K562 (cell line): ENCODE data around the gene ITIH3. TPM values are rescaled to one million over a fixed set of nuclear protein-coding genes. Genes with fewer than 3 reads are reported as not detected.
A peak's percentile ranks its signal among the peaks of the same experiment; 100 is the strongest.

Experiments used
- ARID1B ChIP-seq: fragments of 450-650 bp; IDR thresholded peaks from 2 replicates; pipeline ENCODE4 v1.6.1; 2016; ENCODE audit warnings: antibody characterized with exemption, mild to moderate bottlenecking, inconsistent platforms
- CBX5 ChIP-seq: IDR thresholded peaks from 2 replicates; pipeline ENCODE4 v1.6.1; 2014; ENCODE audit warnings: low read depth, borderline replicate concordance
- HCFC1 ChIP-seq: IDR thresholded peaks from 2 replicates; pipeline ENCODE4 v1.6.1; 2012; ENCODE audit warnings: low read depth, low read length, improper control_type of control experiment
- MCM7 ChIP-seq, 2 experiments: fragments of 450-650 bp; IDR thresholded peaks; 2 replicates each; pipeline ENCODE4 v1.6.1; 2016 to 2018
- MYC ChIP-seq, 2 experiments: fragments of 250-450 bp in 1 of 2; sonication (Bioruptor Pico) in 1 of 2; IDR thresholded peaks; 2 replicates each; pipeline versions ENCODE4 v1.5.1 to v1.6.1; 2012 to 2021; ENCODE audit warnings: low read depth in 2 of 2, borderline replicate concordance in 1 of 2, improper control_type of control experiment in 1 of 2, low read length in 1 of 2, mild to moderate bottlenecking in 1 of 2, moderate library complexity in 1 of 2
- NFATC3 ChIP-seq: fragments of 450-650 bp; IDR thresholded peaks from 2 replicates; pipeline ENCODE4 v1.6.1; 2017; ENCODE audit warnings: mild to moderate bottlenecking
- POLR2B ChIP-seq: fragments of 450-650 bp; IDR thresholded peaks from 2 replicates; pipeline ENCODE4 v1.6.1; 2018; ENCODE audit warnings: low read depth; ENCODE audit not compliant: partially characterized antibody
- POLR3G ChIP-seq: IDR thresholded peaks from 2 replicates; pipeline ENCODE4 v1.6.1; 2011; ENCODE audit not compliant: insufficient read length, insufficient replicate concordance; ENCODE audit errors: extremely low read depth
- RB1 ChIP-seq: fragments of 450-650 bp; IDR thresholded peaks from 2 replicates; pipeline ENCODE4 v1.6.1; 2017; ENCODE audit warnings: low read depth, mild to moderate bottlenecking
- RFX1 ChIP-seq: fragments of 450-650 bp; IDR thresholded peaks from 2 replicates; pipeline ENCODE4 v1.6.1; 2016; ENCODE audit warnings: mild to moderate bottlenecking, moderate library complexity
- SIN3B ChIP-seq: fragments of 450-650 bp; IDR thresholded peaks from 2 replicates; pipeline ENCODE4 v1.6.1; 2017; ENCODE audit warnings: low read depth, mild to moderate bottlenecking, moderate library complexity
- SP2 ChIP-seq: IDR thresholded peaks from 2 replicates; pipeline ENCODE4 v1.6.1; 2011; ENCODE audit warnings: mild to moderate bottlenecking, low read depth, low read length, moderate library complexity; ENCODE audit not compliant: poor library complexity, severe bottlenecking; ENCODE audit errors: extremely low read depth
- TAF9B ChIP-seq: fragments of 450-650 bp; IDR thresholded peaks from 2 replicates; pipeline ENCODE4 v1.6.1; 2018; ENCODE audit warnings: mild to moderate bottlenecking; ENCODE audit not compliant: partially characterized antibody
- TBL1XR1 ChIP-seq, 2 experiments: IDR thresholded peaks; 2 replicates each; pipeline ENCODE4 v1.6.1; 2012; ENCODE audit warnings: improper control_type of control experiment in 2 of 2, low read length in 2 of 2, mild to moderate bottlenecking in 1 of 2
- TRIM28 ChIP-seq: fragments of 450-650 bp; IDR thresholded peaks from 2 replicates; pipeline ENCODE4 v1.6.1; 2017
- ZNF133 ChIP-seq: fragments of 250-450 bp; sonication (Bioruptor Pico); IDR thresholded peaks from 2 replicates; pipeline ENCODE4 v1.4.0; 2020; ENCODE audit warnings: mild to moderate bottlenecking
- ZNF174 ChIP-seq: fragments of 250-450 bp; sonication (Bioruptor Pico); IDR thresholded peaks from 2 replicates; pipeline ENCODE4 v1.4.0; 2020; ENCODE audit warnings: mild to moderate bottlenecking
- ZNF24 ChIP-seq: fragments of 450-650 bp; IDR thresholded peaks from 2 replicates; pipeline ENCODE4 v1.6.1; 2016
- polyA plus RNA-seq, 8 experiments: library from polyadenylated mRNA; depleted of rRNA in 4 of 8; stranded (reverse) in 5 of 8; unstranded in 3 of 8; fragments of >200 nt; fragmentation: Nextera tagmentation in 2 of 8; fragmentation: Illumina TruSeq in 1 of 8; extraction: Ambion mirVana in 2 of 8; extraction: Trizol in 1 of 8; gene quantifications; 2 replicates each; pipeline versions ENCODE4 v1.2.1 to v1.2.3, GENCODE V29; 2011 to 2014; ENCODE audit warnings: inconsistent platforms in 1 of 8, missing spikeins in 1 of 8
- total RNA-seq, 7 experiments: library from RNA; depleted of rRNA in 6 of 7; stranded (reverse); fragments of >200 nt in 6 of 7; fragmentation: Illumina TruSeq in 2 of 7; extraction: Trizol in 2 of 7; gene quantifications; 2 replicates each; pipeline versions ENCODE4 v1.2.1 to v1.2.3, GENCODE V29; 2011 to 2021; ENCODE audit warnings: low replicate concordance in 1 of 7
- TF ChIP-seq, protein P1 (sequence below): fragments of 250-450 bp; sonication (Bioruptor Pico); IDR thresholded peaks from 2 replicates; pipeline ENCODE4 v1.4.0; 2020; ENCODE audit warnings: mild to moderate bottlenecking
- TF ChIP-seq, protein P2 (sequence below), 2 experiments: fragments of 200-800 bp in 1 of 2; sonication (Bioruptor generic) in 1 of 2; sonication (generic) in 1 of 2; formaldehyde crosslinking in 1 of 2; IDR thresholded peaks in 1 of 2; conservative IDR thresholded peaks in 1 of 2; 2 replicates each; pipeline versions ENCODE4 v1.5.0 to v1.6.1; 2016 to 2020; ENCODE audit warnings: missing compliant biosample characterization in 1 of 2, missing genetic modification characterization in 1 of 2, missing genetic modification reagents in 1 of 2
- TF ChIP-seq, protein P3 (sequence below): sonication (generic); formaldehyde crosslinking; IDR thresholded peaks from 2 replicates; pipeline ENCODE4 v1.9.0; 2022; ENCODE audit warnings: mild to moderate bottlenecking, missing genetic modification reagents
- TF ChIP-seq, protein P4 (sequence below): sonication (generic); formaldehyde crosslinking; IDR thresholded peaks from 2 replicates; pipeline ENCODE4 v1.8.0; 2022; ENCODE audit warnings: mild to moderate bottlenecking, missing genetic modification reagents

The ITIH3 gene
- total and polyA plus RNA-seq, 9 of the 15 experiments (the other 6 are each of a cell fraction or from before 2014, with no cell fraction given) = 0.07 to 0.35 TPM; not detected in 7

GRCh38 chr3:52770496-52771333 is 23.9 kb upstream of the ITIH3 start, which contains the start of gene NEK4 (continued):
- TF ChIP-seq, protein P1, sequence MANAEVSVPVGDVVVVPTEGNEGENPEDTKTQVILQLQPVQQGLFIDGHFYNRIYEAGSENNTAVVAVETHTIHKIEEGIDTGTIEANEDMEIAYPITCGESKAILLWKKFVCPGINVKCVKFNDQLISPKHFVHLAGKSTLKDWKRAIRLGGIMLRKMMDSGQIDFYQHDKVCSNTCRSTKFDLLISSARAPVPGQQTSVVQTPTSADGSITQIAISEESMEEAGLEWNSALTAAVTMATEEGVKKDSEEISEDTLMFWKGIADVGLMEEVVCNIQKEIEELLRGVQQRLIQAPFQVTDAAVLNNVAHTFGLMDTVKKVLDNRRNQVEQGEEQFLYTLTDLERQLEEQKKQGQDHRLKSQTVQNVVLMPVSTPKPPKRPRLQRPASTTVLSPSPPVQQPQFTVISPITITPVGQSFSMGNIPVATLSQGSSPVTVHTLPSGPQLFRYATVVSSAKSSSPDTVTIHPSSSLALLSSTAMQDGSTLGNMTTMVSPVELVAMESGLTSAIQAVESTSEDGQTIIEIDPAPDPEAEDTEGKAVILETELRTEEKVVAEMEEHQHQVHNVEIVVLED (CRISPR knock-in tag) = peak; percentile 74
- TF ChIP-seq, protein P2, sequence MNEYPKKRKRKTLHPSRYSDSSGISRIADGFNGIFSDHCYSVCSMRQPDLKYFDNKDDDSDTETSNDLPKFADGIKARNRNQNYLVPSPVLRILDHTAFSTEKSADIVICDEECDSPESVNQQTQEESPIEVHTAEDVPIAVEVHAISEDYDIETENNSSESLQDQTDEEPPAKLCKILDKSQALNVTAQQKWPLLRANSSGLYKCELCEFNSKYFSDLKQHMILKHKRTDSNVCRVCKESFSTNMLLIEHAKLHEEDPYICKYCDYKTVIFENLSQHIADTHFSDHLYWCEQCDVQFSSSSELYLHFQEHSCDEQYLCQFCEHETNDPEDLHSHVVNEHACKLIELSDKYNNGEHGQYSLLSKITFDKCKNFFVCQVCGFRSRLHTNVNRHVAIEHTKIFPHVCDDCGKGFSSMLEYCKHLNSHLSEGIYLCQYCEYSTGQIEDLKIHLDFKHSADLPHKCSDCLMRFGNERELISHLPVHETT (CRISPR knock-in tag; conservative IDR thresholded peaks at IDR 0.05 in 1 of 2, IDR thresholded peaks at IDR 0.05 in 1 of 2) = peak in 1 of 2 experiments; percentile 64; a peak in 2 of 4 replicates
- no peak for TF ChIP-seq ZNF24
- TF ChIP-seq POLR2B = peak; percentile 92
- peak; percentile 41; the same call in 1 of the 2 replicates for TF ChIP-seq MYC (IDR thresholded peaks at IDR 0.05; ENCODE audit: low read depth, low read length)
- no peak for TF ChIP-seq MYC (CRISPR knock-in tag; IDR thresholded peaks at IDR 0.05; ENCODE audit: borderline replicate concordance, low read depth)
- no peak for TF ChIP-seq ZNF133
- TF ChIP-seq, protein P3, sequence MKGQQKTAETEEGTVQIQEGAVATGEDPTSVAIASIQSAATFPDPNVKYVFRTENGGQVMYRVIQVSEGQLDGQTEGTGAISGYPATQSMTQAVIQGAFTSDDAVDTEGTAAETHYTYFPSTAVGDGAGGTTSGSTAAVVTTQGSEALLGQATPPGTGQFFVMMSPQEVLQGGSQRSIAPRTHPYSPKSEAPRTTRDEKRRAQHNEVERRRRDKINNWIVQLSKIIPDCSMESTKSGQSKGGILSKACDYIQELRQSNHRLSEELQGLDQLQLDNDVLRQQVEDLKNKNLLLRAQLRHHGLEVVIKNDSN (CRISPR knock-in tag) = no peak
- 0 out of 2 replicates have a peak, but pooled peaks have one; percentile 20 for TF ChIP-seq ARID1B
- 0 out of 2 replicates have a peak, but pooled peaks have one; percentile 24 for TF ChIP-seq SIN3B
- TF ChIP-seq NFATC3 = no peak
- TF ChIP-seq RFX1 = peak; percentile 84
- no peak for TF ChIP-seq ZNF174 (CRISPR knock-in tag)
- TF ChIP-seq HCFC1 = peak; percentile 79
- TF ChIP-seq TAF9B = peak; percentile 89
- no peak for TF ChIP-seq CBX5
- TF ChIP-seq TRIM28 = no peak; the same call in 1 of the 2 replicates
- TF ChIP-seq RB1 = peak; percentile 59
- no peak for TF ChIP-seq POLR3G
- TF ChIP-seq, protein P4, sequence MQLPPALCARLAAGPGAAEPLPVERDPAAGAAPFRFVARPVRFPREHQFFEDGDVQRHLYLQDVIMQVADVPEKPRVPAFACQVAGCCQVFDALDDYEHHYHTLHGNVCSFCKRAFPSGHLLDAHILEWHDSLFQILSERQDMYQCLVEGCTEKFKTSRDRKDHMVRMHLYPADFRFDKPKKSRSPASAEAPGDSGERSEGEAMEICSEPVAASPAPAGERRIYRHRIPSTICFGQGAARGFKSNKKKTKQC = no peak
- peak in 1 of 2 experiments; percentile 55; a peak in 1 of 4 replicates for TF ChIP-seq TBL1XR1 (IDR thresholded peaks at IDR 0.05; ENCODE audit: low read length in 2 of 2)
- peak; percentile 96 for TF ChIP-seq SP2
- TF ChIP-seq MCM7 (IDR thresholded peaks at IDR 0.05) = no peak
